HCT116 (cell line): ENCODE results near the gene DAGLB. TPM values are rescaled to one million over a fixed set of nuclear protein-coding genes. Genes with fewer than 3 reads are reported as not detected.

Source experiments
- ATAC-seq: fragments of 200-7000 bp; cut with Tn5 transposase; 2 replicates; pipeline ENCODE4 v1.9.1; 2020; ENCODE audit warnings: mild to moderate bottlenecking, moderate library complexity
- BruUV-seq: library from RNA; stranded (reverse); fragments of 400-500 nt; replicated peaks from 2 replicates; lab custom pipeline; 2021; lab: Mats Ljungman, UMichigan
- CTCF ChIA-PET: fragments of 300-600 bp; sonication (Branson Sonifier 250); formaldehyde crosslinking; loops from one replicate; lab custom pipeline; 2021; ENCODE audit warnings: antibody characterized with exemption; lab: Charles Lee
- POLR2A ChIA-PET: fragments of 300-600, 350-600 bp; sonication (Branson Sonifier 250); formaldehyde crosslinking; loops from one replicate; lab custom pipeline; 2021; ENCODE audit warnings: antibody characterized with exemption; lab: Charles Lee
- RAD21 ChIA-PET, 2 experiments: fragments of 300-600 bp; sonication (Branson Sonifier 250); formaldehyde crosslinking; loops; one replicate each; lab custom pipeline; 2023; ENCODE audit warnings: low total read pairs in 2 of 2; ENCODE audit not compliant: uncharacterized antibody in 2 of 2, unreplicated experiment in 2 of 2, low non-redundant PET in 1 of 2; lab: Charles Lee
- DNase-seq: peaks from one replicate; pipeline ENCODE4 v3.0.0-alpha.2; 2010; ENCODE audit warnings: low read depth, low spot score
- H2AFZ ChIP-seq: fragments of 200-600 bp; shearing (Covaris generic), sonication (generic); 2 replicates; pipeline ENCODE4 v1.6.1; 2017; ENCODE audit warnings: low read depth, mixed run types, mixed read lengths, antibody characterized with exemption, low read length; ENCODE audit not compliant: poor library complexity, severe bottlenecking
- H3K27ac ChIP-seq: 2 replicates; pipeline ENCODE4 v1.5.1; 2012; ENCODE audit warnings: low read depth, low read length
- H3K27me3 ChIP-seq: fragments of 200-600 bp; sonication (generic); 2 replicates; pipeline ENCODE4 v1.6.1; 2016; ENCODE audit warnings: mixed run types, low read length, mixed read lengths; ENCODE audit not compliant: insufficient read depth
- H3K36me3 ChIP-seq, 2 experiments: fragments of 200-500 bp in 1 of 2; fragments of 200-600 bp in 1 of 2; sonication (Bioruptor generic) in 1 of 2; sonication (generic) in 1 of 2; 2 replicates each; pipeline versions ENCODE4 v1.5.1 to v1.6.1; 2014 to 2016; ENCODE audit warnings: low read length in 2 of 2, inconsistent platforms in 1 of 2, mixed read lengths in 1 of 2, mixed run types in 1 of 2; ENCODE audit not compliant: insufficient read depth in 2 of 2, control insufficient read depth in 1 of 2
- H3K4me1 ChIP-seq, 2 experiments: fragments of 200-600 bp in 1 of 2; sonication (generic) in 1 of 2; 2 replicates each; pipeline versions ENCODE4 v1.5.1 to v1.6.1; 2012 to 2017; ENCODE audit warnings: low read length in 2 of 2, inconsistent platforms in 1 of 2, mild to moderate bottlenecking in 1 of 2, mixed read lengths in 1 of 2, mixed run types in 1 of 2, moderate library complexity in 1 of 2; ENCODE audit not compliant: insufficient read depth in 2 of 2, control insufficient read depth in 1 of 2
- H3K4me2 ChIP-seq: fragments of 200-600 bp; sonication (generic); 2 replicates; pipeline ENCODE4 v1.6.1; 2017; ENCODE audit warnings: mixed run types, low read length, mixed read lengths
- H3K4me3 ChIP-seq, 2 experiments: fragments of 200-600 bp in 1 of 2; sonication (generic) in 1 of 2; replicated peaks in 1 of 2; 2 replicates each; pipeline ENCODE4 v1.5.1; 2011 to 2016; ENCODE audit warnings: low read length in 2 of 2, control low read depth in 1 of 2, low read depth in 1 of 2, mild to moderate bottlenecking in 1 of 2, mixed read lengths in 1 of 2, mixed run types in 1 of 2
- H3K79me2 ChIP-seq: fragments of 200-600 bp; sonication (generic); 2 replicates; pipeline ENCODE4 v1.6.1; 2017; ENCODE audit warnings: mild to moderate bottlenecking, mixed run types, low read length, moderate library complexity, mixed read lengths; ENCODE audit not compliant: insufficient read depth
- H3K9ac ChIP-seq: fragments of 200-600 bp; sonication (generic); 2 replicates; pipeline ENCODE4 v1.6.1; 2016; ENCODE audit warnings: low read length, mixed read lengths
- H3K9me2 ChIP-seq: fragments of 200-600 bp; sonication (generic), shearing (Covaris generic); 2 replicates; pipeline ENCODE4 v1.6.1; 2017; ENCODE audit warnings: mixed run types, mild to moderate bottlenecking, moderate library complexity; ENCODE audit not compliant: insufficient read depth
- H3K9me3 ChIP-seq, 2 experiments: fragments of 200-500 bp in 1 of 2; fragments of 200-600 bp in 1 of 2; sonication (Bioruptor generic) in 1 of 2; sonication (generic) in 1 of 2; 2 replicates each; pipeline ENCODE4 v1.6.1; 2014 to 2017; ENCODE audit warnings: low read length in 2 of 2, mixed read lengths in 2 of 2, inconsistent platforms in 1 of 2, low read depth in 1 of 2, mild to moderate bottlenecking in 1 of 2, mixed run types in 1 of 2, moderate library complexity in 1 of 2; ENCODE audit not compliant: control insufficient read depth in 1 of 2, insufficient read depth in 1 of 2
- H4K20me1 ChIP-seq: fragments of 200-600 bp; sonication (generic), shearing (Covaris generic); 2 replicates; pipeline ENCODE4 v1.6.1; 2017; ENCODE audit warnings: mixed run types, mild to moderate bottlenecking, moderate library complexity; ENCODE audit not compliant: insufficient read depth
- CBX3 ChIP-seq: IDR thresholded peaks from 2 replicates; pipeline ENCODE4 v1.6.1; 2012; ENCODE audit warnings: low read depth
- EGR1 ChIP-seq: IDR thresholded peaks from 2 replicates; pipeline ENCODE4 v1.6.1; 2012; ENCODE audit warnings: low read depth
- FOSL1 ChIP-seq: IDR thresholded peaks from 2 replicates; pipeline ENCODE4 v1.6.1; 2012; ENCODE audit warnings: low read depth
- JUND ChIP-seq: IDR thresholded peaks from 2 replicates; pipeline ENCODE4 v1.6.1; 2012
- RAD21 ChIP-seq: IDR thresholded peaks from 2 replicates; pipeline ENCODE4 v1.6.1; 2012; ENCODE audit warnings: low read depth, mild to moderate bottlenecking
- SRF ChIP-seq: IDR thresholded peaks from 2 replicates; pipeline ENCODE4 v1.6.1; 2012; ENCODE audit warnings: low read depth
- TCF7L2 ChIP-seq: IDR thresholded peaks from 2 replicates; pipeline ENCODE4 v1.7.0; 2011; ENCODE audit warnings: borderline replicate concordance, inconsistent platforms; ENCODE audit not compliant: insufficient read depth, insufficient read length; ENCODE audit errors: extremely low read depth
- intact Hi-C: fragments of 100-400 bp; cut with micrococcal nuclease; formaldehyde crosslinking; loops from 2 replicates; pipeline ENCODE4 v1.10.0; 2022
- total RNA-seq: library from RNA; stranded (reverse); gene quantifications from one replicate; pipeline ENCODE4 v1.2.1, GENCODE V29; 2021; ENCODE audit not compliant: unreplicated experiment
- TF ChIP-seq, protein P1 (sequence below): IDR thresholded peaks from 2 replicates; pipeline ENCODE4 v1.6.1; 2012; ENCODE audit warnings: low read depth

Gene DAGLB
- total RNA-seq, 1 experiment from 2014 or later = 30.2 TPM

DNA sequence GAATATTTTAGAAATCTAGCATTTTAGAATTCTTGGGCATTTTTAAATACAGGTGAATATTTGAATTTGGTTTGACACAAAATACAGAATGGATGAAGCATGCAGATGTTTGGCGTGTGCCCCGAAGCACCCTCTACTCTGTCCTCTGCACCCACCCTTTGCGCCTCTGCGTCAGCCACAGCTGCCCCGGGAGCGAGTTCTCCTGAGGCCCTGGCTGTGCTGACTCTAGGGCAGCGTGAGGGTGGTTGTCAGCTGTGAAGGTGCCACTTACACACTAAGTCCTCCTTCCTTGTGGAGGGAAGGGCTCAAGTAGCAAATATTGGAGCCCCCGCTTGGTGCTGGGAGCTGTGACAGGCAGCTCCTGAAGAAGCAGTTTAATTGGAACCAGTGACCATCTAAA is 48.4 kb downstream of the DAGLB start:
- peaks cover 84% of the 10 kb centered on the region for H3K79me2 ChIP-seq
- ChIA-PET CTCF (no interaction called here), RAD21 (no interaction called here), POLR2A (no interaction called here)
- H3K9me3 ChIP-seq = no peaks in the 10 kb centered on the region
- no TSS peak for BruUV-seq
- H3K4me1 ChIP-seq = peaks cover 0 to 6% of the 10 kb centered on the region in 2 experiments; a peak in 1 of 4 replicates
- H2AFZ ChIP-seq = no peak overlapping the region
- H3K36me3 ChIP-seq = peaks cover 20 to 23% of the 10 kb centered on the region in 2 experiments; a peak in 3 of 4 replicates
- H3K4me3 ChIP-seq = no peak overlapping the region
- no peak for DNase-seq
- H3K27ac ChIP-seq = no peak overlapping the region
- H3K9ac ChIP-seq = no peak overlapping the region
- intact Hi-C loops = no loop called here
- TF ChIP-seq RAD21 = no peak
- no peak for TF ChIP-seq CBX3
- TF ChIP-seq FOSL1 = no peak
- TF ChIP-seq, protein P1, sequence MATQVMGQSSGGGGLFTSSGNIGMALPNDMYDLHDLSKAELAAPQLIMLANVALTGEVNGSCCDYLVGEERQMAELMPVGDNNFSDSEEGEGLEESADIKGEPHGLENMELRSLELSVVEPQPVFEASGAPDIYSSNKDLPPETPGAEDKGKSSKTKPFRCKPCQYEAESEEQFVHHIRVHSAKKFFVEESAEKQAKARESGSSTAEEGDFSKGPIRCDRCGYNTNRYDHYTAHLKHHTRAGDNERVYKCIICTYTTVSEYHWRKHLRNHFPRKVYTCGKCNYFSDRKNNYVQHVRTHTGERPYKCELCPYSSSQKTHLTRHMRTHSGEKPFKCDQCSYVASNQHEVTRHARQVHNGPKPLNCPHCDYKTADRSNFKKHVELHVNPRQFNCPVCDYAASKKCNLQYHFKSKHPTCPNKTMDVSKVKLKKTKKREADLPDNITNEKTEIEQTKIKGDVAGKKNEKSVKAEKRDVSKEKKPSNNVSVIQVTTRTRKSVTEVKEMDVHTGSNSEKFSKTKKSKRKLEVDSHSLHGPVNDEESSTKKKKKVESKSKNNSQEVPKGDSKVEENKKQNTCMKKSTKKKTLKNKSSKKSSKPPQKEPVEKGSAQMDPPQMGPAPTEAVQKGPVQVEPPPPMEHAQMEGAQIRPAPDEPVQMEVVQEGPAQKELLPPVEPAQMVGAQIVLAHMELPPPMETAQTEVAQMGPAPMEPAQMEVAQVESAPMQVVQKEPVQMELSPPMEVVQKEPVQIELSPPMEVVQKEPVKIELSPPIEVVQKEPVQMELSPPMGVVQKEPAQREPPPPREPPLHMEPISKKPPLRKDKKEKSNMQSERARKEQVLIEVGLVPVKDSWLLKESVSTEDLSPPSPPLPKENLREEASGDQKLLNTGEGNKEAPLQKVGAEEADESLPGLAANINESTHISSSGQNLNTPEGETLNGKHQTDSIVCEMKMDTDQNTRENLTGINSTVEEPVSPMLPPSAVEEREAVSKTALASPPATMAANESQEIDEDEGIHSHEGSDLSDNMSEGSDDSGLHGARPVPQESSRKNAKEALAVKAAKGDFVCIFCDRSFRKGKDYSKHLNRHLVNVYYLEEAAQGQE = no peak
- TF ChIP-seq JUND = no peak
- no peak for TF ChIP-seq EGR1
- TF ChIP-seq TCF7L2 = no peak
- TF ChIP-seq SRF = no peak
- H3K4me2 ChIP-seq = no peak overlapping the region
- no peaks in the 10 kb centered on the region for H3K27me3 ChIP-seq
- no peak for ATAC-seq
- no peaks in the 10 kb centered on the region for H3K9me2 ChIP-seq
- peaks cover 9% of the 10 kb centered on the region; the same call in 1 of the 2 replicates for H4K20me1 ChIP-seq
